Mesothelial cell of epicardium (in vitro differentiated cells): Measurements from ENCODE around the gene AFF3. TPM values are rescaled to one million over a fixed set of nuclear protein-coding genes. Genes with fewer than 3 reads are reported as not detected.

Experiments
- DNase-seq, 2 experiments: peaks; one replicate each; pipeline ENCODE4 v3.0.0; 2021; ENCODE audit warnings: low spot score in 2 of 2; ENCODE audit not compliant: unreplicated experiment in 2 of 2
- H3K27ac Mint-ChIP-seq: 2 replicates; pipeline ENCODE4 v1.8.0; 2021; ENCODE audit warnings: mixed read lengths
- H3K27me3 Mint-ChIP-seq: 2 replicates; pipeline ENCODE4 v1.8.0; 2021; ENCODE audit warnings: low read depth, mixed read lengths
- H3K36me3 Mint-ChIP-seq: 2 replicates; pipeline ENCODE4 v1.8.0; 2021; ENCODE audit warnings: mixed read lengths
- H3K4me1 Mint-ChIP-seq: 2 replicates; pipeline ENCODE4 v1.8.0; 2021; ENCODE audit warnings: mixed read lengths
- H3K4me3 Mint-ChIP-seq: 2 replicates; pipeline ENCODE4 v1.8.0; 2021; ENCODE audit warnings: mild to moderate bottlenecking, moderate library complexity, mixed read lengths
- H3K9me3 Mint-ChIP-seq: 2 replicates; pipeline ENCODE4 v1.8.0; 2021; ENCODE audit warnings: mixed read lengths
- total RNA-seq: library from RNA; stranded (reverse); gene quantifications from 3 replicates; pipeline ENCODE4 v1.2.1, GENCODE V29; 2021
- TF ChIP-seq, protein P1 (sequence below): fragments of 200-600 bp; sonication (generic); IDR thresholded peaks from one replicate; pipeline ENCODE4 v1.5.0; 2021; ENCODE audit warnings: antibody characterized with exemption; ENCODE audit not compliant: unreplicated experiment

The AFF3 gene
- total RNA-seq, 1 donor from 2014 or later: 14.4 TPM

DNA sequence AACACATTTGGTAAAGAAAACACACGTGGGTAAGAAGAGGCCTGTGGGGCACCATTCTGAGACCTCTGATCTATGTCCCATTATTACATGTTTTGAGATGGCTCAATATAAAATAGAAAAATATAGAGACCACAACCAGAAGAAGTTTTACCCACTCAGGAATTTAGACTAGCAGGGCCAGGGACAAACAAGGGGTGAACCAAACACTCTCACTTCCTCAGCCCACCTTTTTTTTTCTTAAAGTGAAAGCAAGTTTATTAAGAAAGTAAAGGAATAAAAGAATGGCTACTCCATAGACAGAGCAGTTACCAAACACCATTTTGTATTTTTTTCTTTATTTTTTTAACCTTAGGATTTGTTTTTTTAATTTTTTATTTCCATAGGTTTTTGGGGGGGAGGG is 533.5 kb downstream of the AFF3 start:
- Mint-ChIP-seq H3K4me3 (no peak overlapping the region), H3K4me1 (peaks cover 9% of the 10 kb centered on the region)
- TF ChIP-seq, protein P1, sequence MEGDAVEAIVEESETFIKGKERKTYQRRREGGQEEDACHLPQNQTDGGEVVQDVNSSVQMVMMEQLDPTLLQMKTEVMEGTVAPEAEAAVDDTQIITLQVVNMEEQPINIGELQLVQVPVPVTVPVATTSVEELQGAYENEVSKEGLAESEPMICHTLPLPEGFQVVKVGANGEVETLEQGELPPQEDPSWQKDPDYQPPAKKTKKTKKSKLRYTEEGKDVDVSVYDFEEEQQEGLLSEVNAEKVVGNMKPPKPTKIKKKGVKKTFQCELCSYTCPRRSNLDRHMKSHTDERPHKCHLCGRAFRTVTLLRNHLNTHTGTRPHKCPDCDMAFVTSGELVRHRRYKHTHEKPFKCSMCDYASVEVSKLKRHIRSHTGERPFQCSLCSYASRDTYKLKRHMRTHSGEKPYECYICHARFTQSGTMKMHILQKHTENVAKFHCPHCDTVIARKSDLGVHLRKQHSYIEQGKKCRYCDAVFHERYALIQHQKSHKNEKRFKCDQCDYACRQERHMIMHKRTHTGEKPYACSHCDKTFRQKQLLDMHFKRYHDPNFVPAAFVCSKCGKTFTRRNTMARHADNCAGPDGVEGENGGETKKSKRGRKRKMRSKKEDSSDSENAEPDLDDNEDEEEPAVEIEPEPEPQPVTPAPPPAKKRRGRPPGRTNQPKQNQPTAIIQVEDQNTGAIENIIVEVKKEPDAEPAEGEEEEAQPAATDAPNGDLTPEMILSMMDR: no peak

DNA sequence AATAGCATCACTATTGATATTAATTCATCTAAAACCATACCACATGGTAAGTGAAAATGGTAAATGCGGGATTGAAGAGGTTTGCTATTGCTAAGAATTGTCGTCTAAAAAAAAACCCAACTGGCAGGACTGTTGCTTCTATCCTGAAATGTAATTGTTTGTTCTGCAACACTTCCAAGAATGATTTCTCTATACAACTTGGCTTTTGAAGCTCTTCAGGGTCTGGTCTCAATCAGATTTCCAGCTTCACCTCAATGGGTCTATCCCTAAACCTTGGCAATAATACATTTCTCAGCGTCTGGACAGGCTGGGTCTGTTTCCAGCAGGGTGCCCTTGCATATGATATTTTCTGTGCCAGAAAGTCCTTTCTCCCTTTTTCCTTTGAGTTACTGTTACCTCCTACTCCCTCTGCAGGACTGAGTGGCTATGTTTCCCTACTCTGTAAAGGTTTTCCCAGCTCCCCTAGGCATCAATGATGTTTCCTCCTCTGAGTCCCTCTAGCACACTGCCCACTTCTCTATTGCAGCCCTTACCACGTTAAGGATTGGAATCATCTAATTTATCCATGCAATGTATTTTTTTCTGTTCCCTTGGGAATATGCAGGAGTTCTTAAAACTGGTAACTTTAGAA is 534.4 kb downstream of the AFF3 start:
- peaks cover 18% of the 10 kb centered on the region for H3K27me3 Mint-ChIP-seq
- no peak overlapping the region for H3K4me3 Mint-ChIP-seq
- TF ChIP-seq, protein P1: no peak
- H3K4me1 Mint-ChIP-seq: peaks cover 9% of the 10 kb centered on the region
- H3K27ac Mint-ChIP-seq: no peak overlapping the region
- no peaks in the 10 kb centered on the region for H3K9me3 Mint-ChIP-seq
- no peak for DNase-seq
- no peaks in the 10 kb centered on the region for H3K36me3 Mint-ChIP-seq

More for the DNA sequence above, 533.5 kb downstream of the AFF3 start:
- H3K27me3 Mint-ChIP-seq: peaks cover 9% of the 10 kb centered on the region
- no peak for DNase-seq
- no peaks in the 10 kb centered on the region for H3K36me3 Mint-ChIP-seq
- H3K9me3 Mint-ChIP-seq: no peaks in the 10 kb centered on the region
- no peak overlapping the region for H3K27ac Mint-ChIP-seq

DNA sequence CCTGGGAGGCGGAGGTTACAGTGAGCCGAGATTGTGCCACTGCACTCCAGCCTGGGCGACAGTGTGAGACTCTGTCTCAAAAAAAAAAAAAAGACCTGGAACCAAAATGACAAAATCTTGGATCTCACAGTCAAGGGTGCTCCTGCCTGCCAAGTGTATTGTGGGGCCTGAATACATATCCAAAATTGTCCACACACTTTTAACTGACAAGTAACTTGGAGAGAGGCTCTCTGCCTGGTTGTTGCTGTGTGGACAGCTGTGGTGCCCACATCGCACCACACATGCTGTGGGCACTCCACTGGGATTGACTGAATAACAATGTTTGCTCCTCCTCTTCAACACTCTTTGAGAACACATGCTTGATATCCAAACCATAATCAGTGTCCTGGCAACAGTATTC is 534.9 kb downstream of the AFF3 start:
- TF ChIP-seq, protein P1: no peak
- no peak overlapping the region for H3K27ac Mint-ChIP-seq
- peaks cover 9% of the 10 kb centered on the region for H3K4me1 Mint-ChIP-seq

DNA sequence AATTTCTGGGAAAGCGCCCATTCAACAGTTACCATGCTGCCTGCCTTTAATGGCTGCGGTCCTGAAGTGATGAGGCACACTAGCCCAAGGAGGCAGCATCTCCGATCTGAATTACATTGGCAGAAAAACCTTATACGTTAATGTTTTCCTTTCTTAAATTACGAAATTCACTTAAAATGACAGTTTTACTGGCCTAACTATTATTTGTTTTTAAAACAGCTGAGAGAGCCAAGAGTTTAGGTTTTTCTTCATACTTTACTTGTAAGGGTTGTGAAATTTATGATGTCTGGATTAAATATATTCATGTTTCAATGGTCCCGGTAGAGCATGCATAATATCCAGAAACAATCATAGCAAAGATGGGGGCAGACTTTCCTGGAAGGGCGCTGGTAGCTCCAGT is 537.4 kb downstream of the AFF3 start:
- DNase-seq: no peak
- Mint-ChIP-seq H3K4me1 (peaks cover 22% of the 10 kb centered on the region), H3K9me3 (no peaks in the 10 kb centered on the region), H3K27ac (no peak overlapping the region), H3K4me3 (no peak overlapping the region), H3K27me3 (peaks cover 34% of the 10 kb centered on the region), H3K36me3 (no peaks in the 10 kb centered on the region)
- TF ChIP-seq, protein P1: no peak

More for the DNA sequence above, 534.9 kb downstream of the AFF3 start:
- no peak for DNase-seq
- Mint-ChIP-seq H3K9me3 (no peaks in the 10 kb centered on the region), H3K36me3 (no peaks in the 10 kb centered on the region), H3K4me3 (no peak overlapping the region), H3K27me3 (peaks cover 22% of the 10 kb centered on the region)

DNA sequence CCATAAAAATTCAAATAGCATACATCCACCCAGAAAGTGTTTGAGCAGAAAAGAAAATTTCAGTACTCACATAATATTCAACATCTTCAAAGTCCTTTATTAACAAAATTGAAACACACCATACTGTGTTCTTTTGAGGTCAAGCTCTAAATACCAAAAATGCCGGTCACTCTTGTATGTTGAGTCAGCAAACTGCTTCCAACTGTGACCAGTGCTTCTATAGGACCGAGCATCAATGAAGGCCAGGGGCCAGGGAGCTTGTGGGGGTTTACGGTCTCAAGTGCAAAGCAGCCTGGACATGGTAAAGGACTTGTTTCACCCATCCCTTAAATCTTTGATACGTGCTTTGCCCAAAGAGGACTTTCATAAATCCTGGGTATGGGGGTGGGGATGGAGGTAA is 539.9 kb downstream of the AFF3 start:
- TF ChIP-seq, protein P1: no peak
- Mint-ChIP-seq H3K9me3 (no peaks in the 10 kb centered on the region), H3K27me3 (peaks cover 45% of the 10 kb centered on the region), H3K4me1 (peaks cover 29% of the 10 kb centered on the region), H3K36me3 (no peaks in the 10 kb centered on the region), H3K27ac (no peak overlapping the region), H3K4me3 (no peak overlapping the region)
- no peak for DNase-seq
